ENCODE results near the gene NEK1. TPM values are rescaled to one million over a fixed set of nuclear protein-coding genes. Genes with fewer than 3 reads are reported as not detected.

NEK1 gene
- total RNA-seq, 1 experiment from 2014 or later, result 10.3 TPM

DNA sequence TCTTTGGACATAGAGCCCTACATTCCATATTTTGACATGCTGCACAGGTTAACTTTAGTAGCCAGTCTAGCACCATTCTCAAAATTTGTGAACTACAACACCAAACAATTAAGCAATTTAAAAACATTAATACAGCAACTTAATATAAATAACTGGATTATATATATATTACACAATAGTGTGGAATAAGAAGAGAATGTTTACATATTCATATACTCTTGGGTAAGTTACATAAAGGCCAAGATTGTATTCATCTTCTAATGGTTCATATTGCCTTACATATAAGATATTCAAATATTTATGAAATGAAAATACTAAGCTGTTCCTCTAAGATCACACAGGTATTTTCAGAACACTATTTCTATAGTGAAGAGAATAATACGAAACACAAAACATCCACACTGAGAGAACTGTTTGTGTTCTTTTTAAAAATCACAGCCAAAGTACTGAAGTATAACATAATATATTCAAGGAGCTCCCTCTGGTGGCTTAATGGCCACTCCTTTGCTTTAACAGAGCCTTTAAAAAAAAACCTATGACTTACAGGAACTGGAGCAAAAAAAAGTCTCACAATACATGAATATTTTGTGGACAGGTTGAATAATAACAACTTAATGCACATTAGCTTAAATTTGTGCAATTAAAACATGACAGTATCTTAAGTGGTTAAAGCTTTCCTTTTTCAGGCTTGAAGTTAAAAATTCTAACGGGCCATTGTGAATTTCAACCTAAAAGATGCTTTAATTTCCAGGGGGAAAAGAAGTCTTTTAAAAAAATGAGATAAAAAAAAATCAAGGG lies 46.2 kb downstream of the NEK1 start:
- H3K4me3 Mint-ChIP-seq, result no peak overlapping the region
- POLR2A ChIA-PET, result no interaction called here
- ATAC-seq (peak; percentile 65), DNase-seq (ENCODE audit: low spot score) (no peak)
- no peaks in the 10 kb centered on the region for H3K27me3 Mint-ChIP-seq (ENCODE audit: low read depth)
- TF ChIP-seq TEAD4 (CRISPR knock-in tag; IDR thresholded peaks at IDR 0.05) (no peak), JAZF1 (CRISPR knock-in tag; IDR thresholded peaks at IDR 0.05) (no peak)
- CTCF ChIA-PET, result interaction anchor here (0.6 to 1.5 kb wide), 11 partner anchors 9 to 981 kb away, joined by 3 to 8 read pairs (median 4); partner anchors contain the start of gene NEK1
- no peaks in the 10 kb centered on the region for H3K9me3 Mint-ChIP-seq
- H3K27ac Mint-ChIP-seq, result peak overlapping the region; percentile 89
- no peaks in the 10 kb centered on the region for H3K4me1 Mint-ChIP-seq
- peaks cover 4% of the 10 kb centered on the region; the same call in 1 of the 2 replicates for H3K36me3 Mint-ChIP-seq

- TF ChIP-seq ZNF138 (CRISPR knock-in tag; conservative IDR thresholded peaks at IDR 0.05) (no peak), USF2 (CRISPR knock-in tag; IDR thresholded peaks at IDR 0.05) (no peak), ELF4 (CRISPR knock-in tag; IDR thresholded peaks at IDR 0.05; ENCODE audit: low read depth) (no peak), AFF4 (CRISPR knock-in tag; IDR thresholded peaks at IDR 0.05; ENCODE audit: borderline replicate concordance) (no peak), NR1H2 (CRISPR knock-in tag; IDR thresholded peaks at IDR 0.05) (no peak), ZNF121 (CRISPR knock-in tag; IDR thresholded peaks at IDR 0.05) (no peak), CTCF (IDR thresholded peaks at IDR 0.05) (no peak), RELA (CRISPR knock-in tag; IDR thresholded peaks at IDR 0.05; ENCODE audit: borderline replicate concordance) (no peak), JAZF1 (CRISPR knock-in tag; IDR thresholded peaks at IDR 0.05) (no peak), ZNF416 (CRISPR knock-in tag; IDR thresholded peaks at IDR 0.05) (no peak), ESRRA (CRISPR knock-in tag; IDR thresholded peaks at IDR 0.05; ENCODE audit: borderline replicate concordance) (no peak), RORB (CRISPR knock-in tag; IDR thresholded peaks at IDR 0.05) (no peak)
- TF ChIP-seq, protein P1, sequence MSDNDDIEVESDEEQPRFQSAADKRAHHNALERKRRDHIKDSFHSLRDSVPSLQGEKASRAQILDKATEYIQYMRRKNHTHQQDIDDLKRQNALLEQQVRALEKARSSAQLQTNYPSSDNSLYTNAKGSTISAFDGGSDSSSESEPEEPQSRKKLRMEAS (CRISPR knock-in tag; IDR thresholded peaks at IDR 0.05), result no peak
- TF ChIP-seq, protein P2, sequence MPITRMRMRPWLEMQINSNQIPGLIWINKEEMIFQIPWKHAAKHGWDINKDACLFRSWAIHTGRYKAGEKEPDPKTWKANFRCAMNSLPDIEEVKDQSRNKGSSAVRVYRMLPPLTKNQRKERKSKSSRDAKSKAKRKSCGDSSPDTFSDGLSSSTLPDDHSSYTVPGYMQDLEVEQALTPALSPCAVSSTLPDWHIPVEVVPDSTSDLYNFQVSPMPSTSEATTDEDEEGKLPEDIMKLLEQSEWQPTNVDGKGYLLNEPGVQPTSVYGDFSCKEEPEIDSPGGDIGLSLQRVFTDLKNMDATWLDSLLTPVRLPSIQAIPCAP (CRISPR knock-in tag; IDR thresholded peaks at IDR 0.05), result no peak
- H3K27ac Mint-ChIP-seq, result no peak overlapping the region
- no peak for DNase-seq (ENCODE audit: low spot score)
- no peak for ATAC-seq
- no peak overlapping the region for H3K4me3 Mint-ChIP-seq
- POLR2A ChIA-PET, result no interaction called here
- no peaks in the 10 kb centered on the region for H3K27me3 Mint-ChIP-seq (ENCODE audit: low read depth)
- CTCF ChIA-PET, result interaction anchor here (1.0 to 1.5 kb wide), 8 partner anchors 8 to 980 kb away, joined by 3 to 8 read pairs (median 4); partner anchors contain the start of gene NEK1
- no peaks in the 10 kb centered on the region for H3K4me1 Mint-ChIP-seq
- 0 out of 2 replicates have a peak, but pooled peaks cover 2% of the 10 kb centered on the region for H3K36me3 Mint-ChIP-seq
- no peaks in the 10 kb centered on the region for H3K9me3 Mint-ChIP-seq
Observed at GRCh38 chr4:169565606-169566005, 46.8 kb downstream of the NEK1 start.
